HepG2 (cell line): ENCODE measurements around the gene APBA3. TPM values are rescaled to one million over a fixed set of nuclear protein-coding genes. Genes with fewer than 3 reads are reported as not detected.
A peak's percentile ranks its signal among the peaks of the same experiment; 100 is the strongest.

Source experiments
- AFF4 ChIP-seq: sonication (generic); formaldehyde crosslinking; IDR thresholded peaks from 2 replicates; pipeline ENCODE4 v1.4.0; 2020; ENCODE audit warnings: missing genetic modification reagents
- DRAP1 ChIP-seq: IDR thresholded peaks from 2 replicates; pipeline ENCODE4 v1.6.1; 2016; ENCODE audit warnings: missing genetic modification reagents, missing compliant biosample characterization
- FOSL1 ChIP-seq: sonication (generic); formaldehyde crosslinking; IDR thresholded peaks from 2 replicates; pipeline ENCODE4 v1.9.0; 2021; ENCODE audit warnings: missing genetic modification reagents, borderline replicate concordance
- HMGA1 ChIP-seq: sonication (generic); formaldehyde crosslinking; conservative IDR thresholded peaks from 2 replicates; pipeline ENCODE4 v1.4.0; 2020; ENCODE audit warnings: missing genetic modification reagents
- MXD4 ChIP-seq: IDR thresholded peaks from 2 replicates; pipeline ENCODE4 v1.6.1; 2016; ENCODE audit warnings: mild to moderate bottlenecking, missing biosample characterization, missing genetic modification reagents
- TEF ChIP-seq: sonication (generic); formaldehyde crosslinking; IDR thresholded peaks from 2 replicates; pipeline ENCODE4 v1.5.0; 2020; ENCODE audit warnings: missing genetic modification reagents
- TGIF2 ChIP-seq: IDR thresholded peaks from 2 replicates; pipeline ENCODE4 v1.6.1; 2016; ENCODE audit warnings: control low read depth, missing compliant biosample characterization
- U2AF2 ChIP-seq: fragments of 200-400 bp; formaldehyde crosslinking; IDR thresholded peaks from 2 replicates; pipeline ENCODE4 v1.6.1; 2017; ENCODE audit warnings: low read depth, mild to moderate bottlenecking, low read length
- ZFP91 ChIP-seq: sonication (generic); formaldehyde crosslinking; IDR thresholded peaks from 2 replicates; pipeline ENCODE4 v1.9.0; 2022; ENCODE audit warnings: missing genetic modification reagents, mild to moderate bottlenecking, borderline replicate concordance
- ZNF292 ChIP-seq: sonication (generic); formaldehyde crosslinking; IDR thresholded peaks from 2 replicates; pipeline ENCODE4 v1.8.1; 2022; ENCODE audit warnings: mild to moderate bottlenecking, low read depth, missing genetic modification reagents, borderline replicate concordance
- ZNF362 ChIP-seq: sonication (generic); formaldehyde crosslinking; IDR thresholded peaks from 2 replicates; pipeline ENCODE4 v1.4.0; 2020; ENCODE audit warnings: missing genetic modification reagents, mild to moderate bottlenecking, borderline replicate concordance
- ZNF616 ChIP-seq: sonication (generic); formaldehyde crosslinking; IDR thresholded peaks from 2 replicates; pipeline ENCODE4 v1.5.0; 2020; ENCODE audit warnings: low read depth, mild to moderate bottlenecking, missing genetic modification reagents
- ZNF761 ChIP-seq: sonication (generic); formaldehyde crosslinking; conservative IDR thresholded peaks from 2 replicates; pipeline ENCODE4 v1.4.0; 2020; ENCODE audit warnings: mild to moderate bottlenecking, missing genetic modification reagents
- ZNF83 ChIP-seq: sonication (generic); formaldehyde crosslinking; IDR thresholded peaks from 2 replicates; pipeline ENCODE4 v1.4.0; 2020; ENCODE audit warnings: missing genetic modification reagents, mild to moderate bottlenecking, borderline replicate concordance
- ZNF839 ChIP-seq: sonication (generic); formaldehyde crosslinking; IDR thresholded peaks from 2 replicates; pipeline ENCODE4 v1.4.0; 2020; ENCODE audit warnings: missing genetic modification reagents, mild to moderate bottlenecking, borderline replicate concordance
- ZSCAN9 ChIP-seq: IDR thresholded peaks from 2 replicates; pipeline ENCODE4 v1.6.1; 2016; ENCODE audit warnings: borderline replicate concordance
- ZXDC ChIP-seq: sonication (generic); formaldehyde crosslinking; IDR thresholded peaks from 2 replicates; pipeline ENCODE4 v1.5.0; 2020; ENCODE audit warnings: mild to moderate bottlenecking, missing genetic modification reagents
- polyA plus RNA-seq, 8 experiments: library from polyadenylated mRNA; depleted of rRNA in 3 of 8; stranded (reverse) in 7 of 8; unstranded in 1 of 8; fragments of >200 nt; fragmentation: Illumina TruSeq in 4 of 8; extraction: Trizol in 4 of 8; gene quantifications; 2 replicates each; pipeline versions ENCODE4 v1.2.1 to v1.2.3, GENCODE V29; 2011 to 2016; ENCODE audit warnings: low read depth in 4 of 8, missing spikeins in 1 of 8, mixed read lengths in 1 of 8; ENCODE audit not compliant: insufficient read depth in 1 of 8
- total RNA-seq, 5 experiments: library from RNA; depleted of rRNA; stranded (reverse); fragments of >200 nt; fragmentation: Illumina TruSeq; extraction: Trizol; gene quantifications; 2 replicates each; pipeline ENCODE4 v1.2.3, GENCODE V29; 2016; ENCODE audit warnings: low read depth in 1 of 5

Gene APBA3
- total and polyA plus RNA-seq, 2 of the 13 experiments (the other 11 are each of a cell fraction or from before 2014, with no cell fraction given), result 14.2 to 14.3 TPM

- TF ChIP-seq ZNF362, result no peak
- TF ChIP-seq MXD4 (CRISPR knock-in tag), result no peak; the same call in 1 of the 2 replicates
- TF ChIP-seq ZSCAN9 (CRISPR knock-in tag), result 0 out of 2 replicates have a peak, but pooled peaks have one; percentile 28
- 0 out of 2 replicates have a peak, but pooled peaks have one; percentile 56 for TF ChIP-seq ZNF839 (CRISPR knock-in tag)
- no peak for TF ChIP-seq TEF (CRISPR knock-in tag)
- no peak for TF ChIP-seq ZNF761 (CRISPR knock-in tag)
- peak; percentile 62 for TF ChIP-seq DRAP1 (CRISPR knock-in tag)
- TF ChIP-seq ZNF292 (CRISPR knock-in tag), result no peak
- no peak for TF ChIP-seq ZNF616 (CRISPR knock-in tag)
- peak; percentile 66; the same call in 1 of the 2 replicates for TF ChIP-seq ZFP91 (CRISPR knock-in tag)
- TF ChIP-seq U2AF2, result no peak
- TF ChIP-seq HMGA1 (CRISPR knock-in tag), result no peak
- no peak for TF ChIP-seq ZXDC (CRISPR knock-in tag)
- peak; percentile 89 for TF ChIP-seq TGIF2 (CRISPR knock-in tag)
- no peak for TF ChIP-seq AFF4 (CRISPR knock-in tag)
- TF ChIP-seq FOSL1 (CRISPR knock-in tag), result no peak
- TF ChIP-seq ZNF83 (CRISPR knock-in tag), result no peak
These were observed 1.3 kb upstream of the APBA3 start, which contains the start of gene MRPL54 (continued) for GRCh38 chr19:3762501-3763459.
